Measurements from ENCODE around the gene DDX39B.

DDX39B gene

DNA sequence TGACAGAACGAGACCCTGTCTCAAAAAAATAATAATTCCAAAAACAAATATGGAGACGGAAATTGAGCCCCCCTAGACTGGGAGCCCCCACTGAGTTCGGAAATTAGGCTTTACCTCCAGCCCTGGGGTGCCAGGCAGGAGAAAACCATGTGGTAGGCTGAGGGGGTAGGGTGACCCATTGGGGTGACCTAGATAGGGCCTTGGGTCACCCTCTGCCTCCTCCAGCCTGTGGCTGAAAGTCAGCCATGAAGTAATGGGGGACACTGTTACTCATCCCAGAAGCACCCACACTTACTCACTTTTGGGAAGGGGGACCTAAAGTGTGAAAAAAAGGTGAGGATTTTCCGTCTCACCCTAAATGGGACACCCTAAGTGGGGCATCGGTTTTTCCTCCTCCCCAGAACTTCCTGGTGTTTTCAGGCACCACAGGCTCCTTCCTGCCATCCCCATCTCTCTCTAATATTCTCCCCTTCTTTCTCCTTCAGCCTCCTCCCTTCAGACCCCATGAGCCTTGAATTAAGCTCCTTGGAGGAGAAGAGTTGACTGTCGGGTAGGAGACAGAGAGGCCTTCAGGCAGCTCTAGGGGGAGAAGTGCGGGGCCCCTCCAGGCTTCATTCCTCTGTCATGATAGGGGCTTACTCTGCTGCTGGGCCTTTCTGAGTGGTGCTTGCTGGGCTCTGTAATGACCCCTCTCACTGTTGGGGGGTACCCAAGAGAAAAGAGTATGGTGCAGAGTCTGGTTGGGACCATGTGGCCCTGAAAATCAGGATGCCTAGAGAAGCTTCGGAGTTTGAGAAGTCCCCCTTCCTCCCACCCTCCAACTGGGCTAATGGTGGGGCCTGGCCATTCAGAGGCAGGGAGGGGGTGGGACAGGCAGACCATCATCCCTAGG is 38.0 kb upstream of the DDX39B start:
- Histone ChIP-seq H3K4me3 (ENCODE audit: low read length) (no peak overlapping the region), H3K4me1 (ENCODE audit: insufficient read depth, low read length) (no peaks in the 10 kb centered on the region), H3K9me3 (ENCODE audit: low read length) (no peaks in the 10 kb centered on the region), H3K36me3 (ENCODE audit: insufficient read depth, low read length) (no peaks in the 10 kb centered on the region), H2AFZ (ENCODE audit: low read depth, low read length) (no peak overlapping the region), H3K27me3 (ENCODE audit: insufficient read depth, low read length) (peaks cover 21% of the 10 kb centered on the region)

DNA sequence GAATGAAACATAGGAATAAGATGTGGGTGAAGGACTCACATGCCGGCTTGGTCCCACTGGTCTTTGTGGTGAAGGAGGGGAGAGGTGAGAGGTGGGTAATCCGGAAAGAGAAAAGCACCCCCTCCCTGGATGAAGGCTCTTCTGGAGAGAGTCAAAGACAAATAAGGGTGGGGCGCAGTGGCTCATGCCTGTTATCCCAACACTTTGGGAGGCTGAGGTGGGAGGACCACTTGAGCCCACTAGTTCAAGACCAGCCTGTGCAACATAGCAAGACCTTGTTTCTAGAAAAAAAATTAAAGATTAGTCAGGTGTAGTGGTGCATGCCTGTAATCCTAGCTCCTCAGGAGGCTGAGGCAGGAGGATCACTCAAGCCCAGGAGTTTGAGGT is 37.3 kb upstream of the DDX39B start:
- no peak overlapping the region for H3K4me3 ChIP-seq (ENCODE audit: low read length)
- no peak overlapping the region for H2AFZ ChIP-seq (ENCODE audit: low read depth, low read length)
- H3K9me3 ChIP-seq (ENCODE audit: low read length) = no peaks in the 10 kb centered on the region
- no peaks in the 10 kb centered on the region for H3K36me3 ChIP-seq (ENCODE audit: insufficient read depth, low read length)
- no peaks in the 10 kb centered on the region for H3K4me1 ChIP-seq (ENCODE audit: insufficient read depth, low read length)
- peaks cover 21% of the 10 kb centered on the region for H3K27me3 ChIP-seq (ENCODE audit: insufficient read depth, low read length)

DNA sequence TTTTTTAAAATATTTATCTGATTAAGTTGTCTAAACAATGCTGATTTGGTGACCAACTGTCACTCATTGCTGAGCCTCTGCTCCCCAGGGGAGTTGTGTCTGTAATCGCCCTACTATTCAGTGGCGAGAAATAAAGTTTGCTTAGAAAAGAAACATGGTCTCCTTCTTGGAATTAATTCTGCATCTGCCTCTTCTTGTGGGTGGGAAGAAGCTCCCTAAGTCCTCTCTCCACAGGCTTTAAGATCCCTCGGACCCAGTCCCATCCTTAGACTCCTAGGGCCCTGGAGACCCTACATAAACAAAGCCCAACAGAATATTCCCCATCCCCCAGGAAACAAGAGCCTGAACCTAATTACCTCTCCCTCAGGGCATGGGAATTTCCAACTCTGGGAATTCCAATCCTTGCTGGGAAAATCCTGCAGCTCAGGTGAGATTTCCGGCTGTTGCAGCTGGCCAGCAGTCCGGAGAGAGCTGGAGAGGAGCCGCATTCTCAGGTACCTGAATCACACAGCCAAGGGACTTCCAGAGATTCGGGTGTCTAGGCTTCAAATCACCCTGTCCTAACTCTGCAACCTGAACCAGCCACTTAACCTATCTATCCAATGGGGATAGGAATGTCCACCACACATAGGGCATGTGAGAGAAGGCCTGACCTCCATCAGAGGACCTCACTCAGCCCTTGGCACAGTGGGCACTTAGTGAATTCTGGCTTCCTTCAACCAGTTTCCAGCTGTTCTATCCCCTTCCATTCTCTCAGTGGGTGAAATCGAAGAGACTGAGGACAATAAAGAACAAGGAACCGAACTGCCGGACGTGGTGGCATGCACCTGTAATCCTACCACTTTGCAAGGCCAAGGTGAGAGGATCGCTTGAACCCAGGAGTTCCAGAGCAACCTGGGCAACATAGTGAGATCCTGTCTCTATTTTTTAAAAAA is 36.6 kb upstream of the DDX39B start:
- Histone ChIP-seq H3K27me3 (ENCODE audit: insufficient read depth, low read length) (peaks cover 22% of the 10 kb centered on the region), H3K9me3 (ENCODE audit: low read length) (no peaks in the 10 kb centered on the region), H2AFZ (ENCODE audit: low read depth, low read length) (no peak overlapping the region), H3K4me3 (ENCODE audit: low read length) (no peak overlapping the region), H3K36me3 (ENCODE audit: insufficient read depth, low read length) (no peaks in the 10 kb centered on the region), H3K4me1 (ENCODE audit: insufficient read depth, low read length) (no peaks in the 10 kb centered on the region)

- peaks cover 24% of the 10 kb centered on the region for H3K27me3 ChIP-seq (ENCODE audit: insufficient read depth, low read length)
- no peak overlapping the region for H3K4me3 ChIP-seq (ENCODE audit: low read length)
- H3K9me3 ChIP-seq (ENCODE audit: low read length) = no peaks in the 10 kb centered on the region
- H3K36me3 ChIP-seq (ENCODE audit: insufficient read depth, low read length) = no peaks in the 10 kb centered on the region
- no peaks in the 10 kb centered on the region for H3K4me1 ChIP-seq (ENCODE audit: insufficient read depth, low read length)
- no peak overlapping the region for H2AFZ ChIP-seq (ENCODE audit: low read depth, low read length)
Measured at GRCh38 chr6:31577579-31577966, 35.8 kb upstream of the DDX39B start.

DNA sequence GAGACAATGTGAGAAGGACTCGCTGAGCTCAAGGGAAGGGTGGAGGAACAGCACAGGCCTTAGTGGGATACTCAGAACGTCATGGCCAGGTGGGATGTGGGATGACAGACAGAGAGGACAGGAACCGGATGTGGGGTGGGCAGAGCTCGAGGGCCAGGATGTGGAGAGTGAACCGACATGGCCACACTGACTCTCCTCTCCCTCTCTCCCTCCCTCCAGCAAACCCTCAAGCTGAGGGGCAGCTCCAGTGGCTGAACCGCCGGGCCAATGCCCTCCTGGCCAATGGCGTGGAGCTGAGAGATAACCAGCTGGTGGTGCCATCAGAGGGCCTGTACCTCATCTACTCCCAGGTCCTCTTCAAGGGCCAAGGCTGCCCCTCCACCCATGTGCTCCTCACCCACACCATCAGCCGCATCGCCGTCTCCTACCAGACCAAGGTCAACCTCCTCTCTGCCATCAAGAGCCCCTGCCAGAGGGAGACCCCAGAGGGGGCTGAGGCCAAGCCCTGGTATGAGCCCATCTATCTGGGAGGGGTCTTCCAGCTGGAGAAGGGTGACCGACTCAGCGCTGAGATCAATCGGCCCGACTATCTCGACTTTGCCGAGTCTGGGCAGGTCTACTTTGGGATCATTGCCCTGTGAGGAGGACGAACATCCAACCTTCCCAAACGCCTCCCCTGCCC is 35.2 kb upstream of the DDX39B start:
- Histone ChIP-seq H3K4me3 (ENCODE audit: low read length) (no peak overlapping the region), H2AFZ (ENCODE audit: low read depth, low read length) (no peak overlapping the region), H3K9me3 (ENCODE audit: low read length) (no peaks in the 10 kb centered on the region), H3K4me1 (ENCODE audit: insufficient read depth, low read length) (no peaks in the 10 kb centered on the region), H3K36me3 (ENCODE audit: insufficient read depth, low read length) (no peaks in the 10 kb centered on the region), H3K27me3 (ENCODE audit: insufficient read depth, low read length) (peaks cover 26% of the 10 kb centered on the region)

GRCh38 chr6:31575952-31576685 is 34.3 kb upstream of the DDX39B start:
- Histone ChIP-seq H3K4me3 (ENCODE audit: low read length) (no peak overlapping the region), H3K4me1 (ENCODE audit: insufficient read depth, low read length) (no peaks in the 10 kb centered on the region), H3K27me3 (ENCODE audit: insufficient read depth, low read length) (peaks cover 30% of the 10 kb centered on the region), H3K9me3 (ENCODE audit: low read length) (no peaks in the 10 kb centered on the region), H3K36me3 (ENCODE audit: insufficient read depth, low read length) (no peaks in the 10 kb centered on the region), H2AFZ (ENCODE audit: low read depth, low read length) (no peak overlapping the region)

DNA sequence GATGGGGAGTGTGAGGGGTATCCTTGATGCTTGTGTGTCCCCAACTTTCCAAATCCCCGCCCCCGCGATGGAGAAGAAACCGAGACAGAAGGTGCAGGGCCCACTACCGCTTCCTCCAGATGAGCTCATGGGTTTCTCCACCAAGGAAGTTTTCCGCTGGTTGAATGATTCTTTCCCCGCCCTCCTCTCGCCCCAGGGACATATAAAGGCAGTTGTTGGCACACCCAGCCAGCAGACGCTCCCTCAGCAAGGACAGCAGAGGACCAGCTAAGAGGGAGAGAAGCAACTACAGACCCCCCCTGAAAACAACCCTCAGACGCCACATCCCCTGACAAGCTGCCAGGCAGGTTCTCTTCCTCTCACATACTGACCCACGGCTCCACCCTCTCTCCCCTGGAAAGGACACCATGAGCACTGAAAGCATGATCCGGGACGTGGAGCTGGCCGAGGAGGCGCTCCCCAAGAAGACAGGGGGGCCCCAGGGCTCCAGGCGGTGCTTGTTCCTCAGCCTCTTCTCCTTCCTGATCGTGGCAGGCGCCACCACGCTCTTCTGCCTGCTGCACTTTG is 33.6 kb upstream of the DDX39B start, which contains the start of gene TNF:
Gene TNF (plus strand): TSS at position 231 of the 567 bp plus-strand sequence. CDS start 177 bp downstream, at position 408.
- peaks cover 30% of the 10 kb centered on the region for H3K27me3 ChIP-seq (ENCODE audit: insufficient read depth, low read length)
- H3K9me3 ChIP-seq (ENCODE audit: low read length) = no peaks in the 10 kb centered on the region
- H3K4me3 ChIP-seq (ENCODE audit: low read length) = no peak within 1 kb of the TSS
- H3K4me1 ChIP-seq (ENCODE audit: insufficient read depth, low read length) = no peaks in the 10 kb centered on the region
- no peaks in the 10 kb centered on the region for H3K36me3 ChIP-seq (ENCODE audit: insufficient read depth, low read length)
- H2AFZ ChIP-seq (ENCODE audit: low read depth, low read length) = no peak within 1 kb of the TSS

DNA sequence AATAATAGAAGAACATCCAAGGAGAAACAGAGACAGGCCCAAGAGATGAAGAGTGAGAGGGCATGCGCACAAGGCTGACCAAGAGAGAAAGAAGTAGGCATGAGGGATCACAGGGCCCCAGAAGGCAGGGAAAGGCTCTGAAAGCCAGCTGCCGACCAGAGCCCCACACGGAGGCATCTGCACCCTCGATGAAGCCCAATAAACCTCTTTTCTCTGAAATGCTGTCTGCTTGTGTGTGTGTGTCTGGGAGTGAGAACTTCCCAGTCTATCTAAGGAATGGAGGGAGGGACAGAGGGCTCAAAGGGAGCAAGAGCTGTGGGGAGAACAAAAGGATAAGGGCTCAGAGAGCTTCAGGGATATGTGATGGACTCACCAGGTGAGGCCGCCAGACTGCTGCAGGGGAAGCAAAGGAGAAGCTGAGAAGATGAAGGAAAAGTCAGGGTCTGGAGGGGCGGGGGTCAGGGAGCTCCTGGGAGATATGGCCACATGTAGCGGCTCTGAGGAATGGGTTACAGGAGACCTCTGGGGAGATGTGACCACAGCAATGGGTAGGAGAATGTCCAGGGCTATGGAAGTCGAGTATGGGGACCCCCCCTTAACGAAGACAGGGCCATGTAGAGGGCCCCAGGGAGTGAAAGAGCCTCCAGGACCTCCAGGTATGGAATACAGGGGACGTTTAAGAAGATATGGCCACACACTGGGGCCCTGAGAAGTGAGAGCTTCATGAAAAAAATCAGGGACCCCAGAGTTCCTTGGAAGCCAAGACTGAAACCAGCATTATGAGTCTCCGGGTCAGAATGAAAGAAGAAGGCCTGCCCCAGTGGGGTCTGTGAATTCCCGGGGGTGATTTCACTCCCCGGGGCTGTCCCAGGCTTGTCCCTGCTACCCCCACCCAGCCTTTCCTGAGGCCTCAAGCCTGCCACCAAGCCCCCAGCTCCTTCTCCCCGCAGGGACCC is 32.6 kb upstream of the DDX39B start:
- Histone ChIP-seq H3K4me3 (ENCODE audit: low read length) (no peak overlapping the region), H3K36me3 (ENCODE audit: insufficient read depth, low read length) (no peaks in the 10 kb centered on the region), H3K4me1 (ENCODE audit: insufficient read depth, low read length) (no peaks in the 10 kb centered on the region), H3K9me3 (ENCODE audit: low read length) (no peaks in the 10 kb centered on the region), H2AFZ (ENCODE audit: low read depth, low read length) (no peak overlapping the region), H3K27me3 (ENCODE audit: insufficient read depth, low read length) (peaks cover 26% of the 10 kb centered on the region)

GRCh38 chr6:31573239-31574105 is 31.7 kb upstream of the DDX39B start:
- Histone ChIP-seq H3K36me3 (ENCODE audit: insufficient read depth, low read length) (no peaks in the 10 kb centered on the region), H3K4me1 (ENCODE audit: insufficient read depth, low read length) (no peaks in the 10 kb centered on the region), H3K27me3 (ENCODE audit: insufficient read depth, low read length) (peaks cover 22% of the 10 kb centered on the region), H2AFZ (ENCODE audit: low read depth, low read length) (no peak overlapping the region), H3K9me3 (ENCODE audit: low read length) (no peaks in the 10 kb centered on the region), H3K4me3 (ENCODE audit: low read length) (no peak overlapping the region)

- Histone ChIP-seq H3K36me3 (ENCODE audit: insufficient read depth, low read length) (no peaks in the 10 kb centered on the region), H3K4me1 (ENCODE audit: insufficient read depth, low read length) (peaks cover 9% of the 10 kb centered on the region), H2AFZ (ENCODE audit: low read depth, low read length) (no peak within 1 kb of the TSS), H3K4me3 (ENCODE audit: low read length) (no peak within 1 kb of the TSS), H3K27me3 (ENCODE audit: insufficient read depth, low read length) (peaks cover 18% of the 10 kb centered on the region), H3K9me3 (ENCODE audit: low read length) (no peaks in the 10 kb centered on the region)
Measured at GRCh38 chr6:31572041-31572911, 30.5 kb upstream of the DDX39B start, which contains the start of gene LTA. TSS of gene LTA (plus strand) at chr6:31572289. CDS start at chr6:31572743, 454 bp downstream.
